Breast epithelium (tissue), 3 donors: ENCODE measurements around the gene GNAO1.

ENCODE experiments used
- CTCF ChIP-seq, 3 donors: fragments of 450-650 bp; IDR thresholded peaks; one replicate each; pipeline ENCODE4 v1.5.1; 2016 to 2017; ENCODE audit warnings: antibody characterized with exemption in 3 of 3, mild to moderate bottlenecking in 3 of 3, moderate library complexity in 3 of 3
- POLR2AphosphoS5 ChIP-seq, 3 donors: sonication (generic); formaldehyde crosslinking; IDR thresholded peaks; one replicate each; pipeline ENCODE4 v1.6.1; 2017; ENCODE audit warnings: antibody characterized with exemption in 3 of 3

DNA sequence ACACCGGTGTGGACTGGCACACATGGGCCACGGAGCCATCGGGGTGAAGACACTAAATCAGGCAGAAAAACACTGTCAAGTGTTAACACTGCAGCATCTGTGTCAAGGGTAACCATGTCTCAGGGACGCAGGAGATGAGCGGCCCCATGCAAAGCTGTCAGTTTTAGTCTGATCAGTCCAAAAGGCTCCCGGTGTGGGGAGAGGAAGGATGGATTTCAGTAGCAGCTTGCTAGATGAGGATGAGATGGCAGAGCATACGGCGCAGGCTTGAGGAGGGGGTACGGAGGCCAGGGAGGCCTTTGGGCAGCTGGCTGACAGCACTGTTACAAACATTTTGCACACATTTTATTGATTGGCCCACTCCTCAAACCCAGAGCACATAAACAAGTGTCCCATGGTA lies 98.1 kb downstream of the GNAO1 start:
- TF ChIP-seq CTCF (IDR thresholded peaks at IDR 0.05) (no peak), POLR2AphosphoS5 (IDR thresholded peaks at IDR 0.05) (no peak)
